ENCODE data around the gene ATP1A3. TPM values are rescaled to one million over a fixed set of nuclear protein-coding genes. Genes with fewer than 3 reads are reported as not detected.

ATP1A3 gene
- total RNA-seq, 1 experiment from 2014 or later = 4.0 TPM

DNA sequence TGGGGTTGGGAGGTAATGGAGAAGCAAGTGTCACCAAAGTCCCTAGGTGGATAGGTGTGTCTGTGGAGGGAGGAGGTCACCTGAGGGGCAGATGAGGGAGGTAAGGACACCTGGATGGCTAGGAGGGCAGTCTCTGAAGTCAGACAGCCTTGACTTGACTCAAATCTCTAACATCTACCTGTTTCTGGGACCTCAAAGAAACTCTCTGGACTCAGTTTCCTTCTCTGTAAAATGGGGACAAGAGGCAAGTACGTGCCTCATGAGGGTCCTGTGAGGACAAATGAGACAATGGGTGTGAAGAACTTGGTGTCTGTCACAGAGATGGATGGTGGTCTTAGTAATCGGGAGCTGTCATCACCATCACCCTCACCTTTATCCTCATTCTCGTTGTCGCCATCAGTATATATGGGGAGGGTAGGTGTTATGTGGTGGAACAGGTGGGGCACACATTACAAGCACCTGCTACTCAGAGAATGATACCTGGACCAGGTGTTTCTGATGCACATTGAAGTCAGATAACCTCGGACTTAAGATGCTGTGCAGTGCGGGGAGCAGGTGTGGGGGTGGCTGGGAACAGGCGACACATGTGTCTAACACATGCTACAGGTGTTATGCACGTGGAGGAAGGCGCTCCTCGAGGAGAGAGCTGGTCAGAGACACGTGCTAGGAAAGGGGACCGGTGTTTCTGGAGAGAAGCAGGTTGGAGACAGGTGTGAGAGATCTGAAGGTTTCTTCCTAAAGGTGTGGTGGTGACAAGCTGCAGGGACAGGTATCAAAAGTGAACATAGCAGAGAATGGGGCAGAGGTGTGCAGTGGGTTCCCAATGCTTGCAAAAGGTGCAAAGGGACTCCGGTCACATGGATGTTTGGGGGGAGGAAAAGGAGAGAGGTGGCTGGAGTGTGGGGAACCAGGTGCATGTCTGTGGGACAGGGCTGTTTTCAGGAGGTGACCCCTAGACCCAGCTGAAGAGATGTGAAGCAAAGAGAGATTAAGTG, 69.6 kb downstream of the ATP1A3 start:
- Histone ChIP-seq H3K9ac (ENCODE audit: low read length) (no peak overlapping the region), H2AFZ (ENCODE audit: low read length) (no peak overlapping the region), H3K36me3 (ENCODE audit: low read depth, low read length) (no peaks in the 10 kb centered on the region), H3K4me1 (ENCODE audit: insufficient read depth, low read length) (peaks cover 6% of the 10 kb centered on the region; the same call in 1 of the 2 replicates), H3K4me3 (ENCODE audit: low read length) (no peak overlapping the region), H3K27ac (ENCODE audit: low read length) (no peak overlapping the region), H3K9me2 (replicated peaks; ENCODE audit: low read length) (no peaks in the 10 kb centered on the region), H3K27me3 (ENCODE audit: low read length) (peaks cover 6% of the 10 kb centered on the region; the same call in 1 of the 2 replicates), H3F3A (ENCODE audit: low read length, unreplicated experiment) (no peaks in the 10 kb centered on the region), H3K79me2 (ENCODE audit: low read length) (no peaks in the 10 kb centered on the region), H3K4me2 (ENCODE audit: low read length) (no peak overlapping the region), H4K20me1 (ENCODE audit: low read length) (no peaks in the 10 kb centered on the region), H3K9me3 (ENCODE audit: low read length) (no peaks in the 10 kb centered on the region)
- CTCF ChIA-PET = no interaction called here
- no TSS peak for BruUV-seq (replicated peaks)
- POLR2A ChIA-PET (ENCODE audit: unreplicated experiment) = no interaction called here
- intact Hi-C loops (cut with micrococcal nuclease) = no loop called here
- no peak for DNase-seq
- TF ChIP-seq, protein P1, sequence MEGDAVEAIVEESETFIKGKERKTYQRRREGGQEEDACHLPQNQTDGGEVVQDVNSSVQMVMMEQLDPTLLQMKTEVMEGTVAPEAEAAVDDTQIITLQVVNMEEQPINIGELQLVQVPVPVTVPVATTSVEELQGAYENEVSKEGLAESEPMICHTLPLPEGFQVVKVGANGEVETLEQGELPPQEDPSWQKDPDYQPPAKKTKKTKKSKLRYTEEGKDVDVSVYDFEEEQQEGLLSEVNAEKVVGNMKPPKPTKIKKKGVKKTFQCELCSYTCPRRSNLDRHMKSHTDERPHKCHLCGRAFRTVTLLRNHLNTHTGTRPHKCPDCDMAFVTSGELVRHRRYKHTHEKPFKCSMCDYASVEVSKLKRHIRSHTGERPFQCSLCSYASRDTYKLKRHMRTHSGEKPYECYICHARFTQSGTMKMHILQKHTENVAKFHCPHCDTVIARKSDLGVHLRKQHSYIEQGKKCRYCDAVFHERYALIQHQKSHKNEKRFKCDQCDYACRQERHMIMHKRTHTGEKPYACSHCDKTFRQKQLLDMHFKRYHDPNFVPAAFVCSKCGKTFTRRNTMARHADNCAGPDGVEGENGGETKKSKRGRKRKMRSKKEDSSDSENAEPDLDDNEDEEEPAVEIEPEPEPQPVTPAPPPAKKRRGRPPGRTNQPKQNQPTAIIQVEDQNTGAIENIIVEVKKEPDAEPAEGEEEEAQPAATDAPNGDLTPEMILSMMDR (conservative IDR thresholded peaks at IDR 0.05; ENCODE audit: low read depth, low read length) = no peak
- no peak for TF ChIP-seq EZH2 (IDR thresholded peaks at IDR 0.05; ENCODE audit: low read length, unreplicated experiment)
- TF ChIP-seq EZH2phosphoT487 (IDR thresholded peaks at IDR 0.05; ENCODE audit: borderline replicate concordance, low read length) = no peak
- ATAC-seq = no peak

DNA sequence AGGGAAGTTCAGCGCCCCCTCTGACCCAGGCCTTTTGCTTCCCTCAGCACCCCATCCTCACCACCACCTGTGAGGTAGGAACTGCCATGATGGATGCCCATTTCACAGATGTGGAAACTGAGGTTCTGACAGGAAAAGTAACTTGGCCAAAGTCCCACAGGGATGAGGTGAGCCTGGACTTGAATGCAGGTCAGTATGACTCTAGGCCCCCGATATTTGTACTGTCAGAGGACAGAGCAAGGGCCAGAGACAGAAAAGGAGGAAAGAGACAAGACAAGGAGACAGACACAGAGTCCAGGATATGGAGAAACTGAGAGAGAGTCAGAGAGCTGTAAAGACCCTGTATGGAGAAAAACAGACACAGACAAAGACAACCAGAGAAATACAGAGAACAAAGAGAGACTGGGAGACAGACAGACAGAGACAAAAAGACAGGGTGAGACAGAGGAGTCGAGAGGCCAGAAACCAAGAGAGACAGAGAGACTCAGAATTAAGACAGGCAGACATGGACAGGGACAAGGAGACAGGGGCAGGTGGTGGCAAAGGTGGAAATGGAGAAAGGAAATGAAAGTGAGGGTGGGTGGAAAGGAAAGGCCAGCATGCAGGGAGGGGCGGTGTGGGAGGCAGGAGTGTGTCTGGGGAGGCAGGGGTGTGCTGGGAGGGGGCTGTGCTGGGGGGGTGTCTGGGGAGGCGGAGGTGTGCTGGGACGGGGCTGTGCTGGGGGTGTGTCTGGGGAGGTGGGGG, 70.8 kb downstream of the ATP1A3 start:
- ChIA-PET POLR2A (ENCODE audit: unreplicated experiment) (no interaction called here), CTCF (no interaction called here)
- Histone ChIP-seq H3K9ac (ENCODE audit: low read length) (no peak overlapping the region), H2AFZ (ENCODE audit: low read length) (no peak overlapping the region), H3K9me2 (replicated peaks; ENCODE audit: low read length) (no peaks in the 10 kb centered on the region), H3K79me2 (ENCODE audit: low read length) (no peaks in the 10 kb centered on the region), H3K4me3 (ENCODE audit: low read length) (no peak overlapping the region), H3K4me1 (ENCODE audit: insufficient read depth, low read length) (no peaks in the 10 kb centered on the region), H3K27ac (ENCODE audit: low read length) (no peak overlapping the region), H4K20me1 (ENCODE audit: low read length) (no peaks in the 10 kb centered on the region), H3F3A (ENCODE audit: low read length, unreplicated experiment) (no peaks in the 10 kb centered on the region), H3K27me3 (ENCODE audit: low read length) (peaks cover 6% of the 10 kb centered on the region; the same call in 1 of the 2 replicates), H3K9me3 (ENCODE audit: low read length) (no peaks in the 10 kb centered on the region), H3K4me2 (ENCODE audit: low read length) (no peak overlapping the region), H3K36me3 (ENCODE audit: low read depth, low read length) (no peaks in the 10 kb centered on the region)
- no TSS peak for BruUV-seq (replicated peaks)
- intact Hi-C loops (cut with micrococcal nuclease) = no loop called here
- TF ChIP-seq, protein P1 (conservative IDR thresholded peaks at IDR 0.05; ENCODE audit: low read depth, low read length) = no peak
- no peak for TF ChIP-seq EZH2phosphoT487 (IDR thresholded peaks at IDR 0.05; ENCODE audit: borderline replicate concordance, low read length)
- no peak for TF ChIP-seq EZH2 (IDR thresholded peaks at IDR 0.05; ENCODE audit: low read length, unreplicated experiment)
- no peak for DNase-seq
- ATAC-seq = no peak

All from PC-3 (cell line).